ENCODE data around the gene NANS. TPM values are rescaled to one million over a fixed set of nuclear protein-coding genes. Genes with fewer than 3 reads are reported as not detected.

The NANS gene
- total RNA-seq, 3 donors from 2014 or later: 119 to 342 (median 206) TPM

DNA sequence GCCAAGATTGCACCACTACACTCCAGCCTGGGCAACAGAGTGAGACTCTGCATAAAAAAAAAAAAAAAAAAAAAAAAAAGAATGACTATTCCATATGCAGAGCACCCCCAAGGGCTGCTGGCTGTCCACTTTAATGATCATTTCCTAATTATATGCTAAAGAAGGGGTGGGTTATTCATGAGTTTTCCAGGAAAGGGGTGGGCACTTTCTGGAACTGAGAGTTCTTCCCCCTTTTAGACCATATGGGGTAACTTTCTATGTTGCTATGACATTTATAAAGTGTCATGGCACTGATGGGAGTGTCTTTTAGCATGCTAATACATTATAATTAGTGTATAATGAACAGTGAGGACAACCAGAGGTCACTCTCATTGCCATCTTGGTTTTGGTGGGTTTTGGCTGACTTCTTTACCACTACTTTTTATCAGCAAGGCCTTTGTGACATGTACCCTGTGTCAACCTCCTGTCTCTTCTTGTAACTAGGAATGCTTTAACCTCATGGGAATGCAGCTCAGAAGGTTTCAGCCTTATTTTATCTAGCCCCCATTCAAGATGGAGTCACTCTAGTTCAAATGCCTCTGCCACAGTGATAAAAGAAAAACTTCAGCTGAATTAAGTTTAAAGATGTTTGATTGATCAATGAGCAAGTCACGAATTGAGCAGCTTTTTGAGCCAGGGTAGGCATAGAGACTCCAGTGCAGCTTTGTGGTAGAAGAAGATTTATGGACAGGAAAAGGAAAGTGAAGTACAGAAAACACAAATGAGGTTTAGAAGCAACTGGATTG lies 7.1 kb upstream of the NANS start:
- TF ChIP-seq, protein P1, sequence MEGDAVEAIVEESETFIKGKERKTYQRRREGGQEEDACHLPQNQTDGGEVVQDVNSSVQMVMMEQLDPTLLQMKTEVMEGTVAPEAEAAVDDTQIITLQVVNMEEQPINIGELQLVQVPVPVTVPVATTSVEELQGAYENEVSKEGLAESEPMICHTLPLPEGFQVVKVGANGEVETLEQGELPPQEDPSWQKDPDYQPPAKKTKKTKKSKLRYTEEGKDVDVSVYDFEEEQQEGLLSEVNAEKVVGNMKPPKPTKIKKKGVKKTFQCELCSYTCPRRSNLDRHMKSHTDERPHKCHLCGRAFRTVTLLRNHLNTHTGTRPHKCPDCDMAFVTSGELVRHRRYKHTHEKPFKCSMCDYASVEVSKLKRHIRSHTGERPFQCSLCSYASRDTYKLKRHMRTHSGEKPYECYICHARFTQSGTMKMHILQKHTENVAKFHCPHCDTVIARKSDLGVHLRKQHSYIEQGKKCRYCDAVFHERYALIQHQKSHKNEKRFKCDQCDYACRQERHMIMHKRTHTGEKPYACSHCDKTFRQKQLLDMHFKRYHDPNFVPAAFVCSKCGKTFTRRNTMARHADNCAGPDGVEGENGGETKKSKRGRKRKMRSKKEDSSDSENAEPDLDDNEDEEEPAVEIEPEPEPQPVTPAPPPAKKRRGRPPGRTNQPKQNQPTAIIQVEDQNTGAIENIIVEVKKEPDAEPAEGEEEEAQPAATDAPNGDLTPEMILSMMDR (IDR thresholded peaks at IDR 0.05): no peak
- Histone ChIP-seq H3K36me3 (ENCODE audit: low read depth) (no peaks in the 10 kb centered on the region), H3K4me3 (no peak overlapping the region), H3K4me1 (ENCODE audit: low read depth) (no peaks in the 10 kb centered on the region), H3K9me3 (no peaks in the 10 kb centered on the region)
- intact Hi-C loops (cut with DNase I, micrococcal nuclease): no loop called here
- no peak for ATAC-seq
- no peak for DNase-seq

DNA sequence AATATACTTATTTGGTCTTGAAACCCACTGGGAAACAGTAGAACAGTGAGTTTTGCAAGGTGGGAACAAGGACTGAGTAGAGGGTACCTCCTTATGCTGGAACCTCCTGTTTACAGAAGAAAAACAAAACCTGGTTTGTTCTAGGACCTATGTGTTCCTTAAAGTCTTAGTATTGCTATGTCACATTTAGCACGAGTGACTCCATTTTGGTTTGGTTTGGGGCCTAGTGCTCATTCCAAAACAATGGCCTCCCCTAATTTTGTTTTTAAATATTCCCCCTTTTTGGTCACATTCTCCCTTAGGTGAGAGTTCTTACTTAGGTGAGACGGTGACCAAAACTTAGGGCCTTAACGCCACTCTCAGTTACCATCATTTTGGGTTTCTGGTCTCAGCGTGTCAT lies 6.2 kb upstream of the NANS start:
- ATAC-seq (no peak), DNase-seq (no peak)
- Histone ChIP-seq H3K4me1 (ENCODE audit: low read depth) (no peaks in the 10 kb centered on the region), H3K9me3 (no peaks in the 10 kb centered on the region), H3K36me3 (ENCODE audit: low read depth) (no peaks in the 10 kb centered on the region), H3K4me3 (no peak overlapping the region)
- intact Hi-C loops (cut with DNase I, micrococcal nuclease): no loop called here
- TF ChIP-seq, protein P1 (IDR thresholded peaks at IDR 0.05): no peak

DNA sequence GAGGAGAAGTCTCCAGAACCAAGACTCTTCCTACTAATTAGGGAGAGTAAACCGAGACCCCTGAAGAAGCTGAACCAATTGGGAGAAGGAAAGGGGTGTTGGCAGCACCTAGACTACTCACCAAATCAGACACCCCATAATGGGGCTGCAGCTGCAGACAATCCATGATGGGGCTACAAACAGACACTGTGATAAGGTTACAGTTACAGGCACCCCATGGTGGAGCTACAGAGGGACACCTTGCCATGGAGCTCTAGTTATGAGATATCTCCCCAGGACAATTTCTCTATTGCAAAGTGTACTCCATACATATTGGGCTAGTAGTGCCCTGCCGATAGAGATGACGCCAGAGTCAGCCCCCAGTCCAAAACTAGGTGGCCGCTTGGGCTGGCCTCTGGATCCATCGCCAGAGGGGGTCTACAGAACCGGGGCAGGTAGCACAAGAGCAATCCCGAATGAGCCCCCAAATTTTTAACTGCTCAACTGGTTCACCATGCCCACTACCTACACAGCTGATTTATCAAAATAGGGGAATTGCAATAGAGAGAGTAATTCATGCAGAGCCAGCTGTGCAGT lies 2.1 kb upstream of the NANS start:
- no peak for ATAC-seq
- DNase-seq: no peak
- H3K36me3 ChIP-seq (ENCODE audit: low read depth): no peaks in the 10 kb centered on the region
- TF ChIP-seq, protein P1 (IDR thresholded peaks at IDR 0.05): no peak
- intact Hi-C loops (cut with DNase I, micrococcal nuclease): no loop called here
- H3K4me3 ChIP-seq: no peak overlapping the region
- no peaks in the 10 kb centered on the region for H3K9me3 ChIP-seq
- peaks cover 4% of the 10 kb centered on the region for H3K4me1 ChIP-seq (ENCODE audit: low read depth)

DNA sequence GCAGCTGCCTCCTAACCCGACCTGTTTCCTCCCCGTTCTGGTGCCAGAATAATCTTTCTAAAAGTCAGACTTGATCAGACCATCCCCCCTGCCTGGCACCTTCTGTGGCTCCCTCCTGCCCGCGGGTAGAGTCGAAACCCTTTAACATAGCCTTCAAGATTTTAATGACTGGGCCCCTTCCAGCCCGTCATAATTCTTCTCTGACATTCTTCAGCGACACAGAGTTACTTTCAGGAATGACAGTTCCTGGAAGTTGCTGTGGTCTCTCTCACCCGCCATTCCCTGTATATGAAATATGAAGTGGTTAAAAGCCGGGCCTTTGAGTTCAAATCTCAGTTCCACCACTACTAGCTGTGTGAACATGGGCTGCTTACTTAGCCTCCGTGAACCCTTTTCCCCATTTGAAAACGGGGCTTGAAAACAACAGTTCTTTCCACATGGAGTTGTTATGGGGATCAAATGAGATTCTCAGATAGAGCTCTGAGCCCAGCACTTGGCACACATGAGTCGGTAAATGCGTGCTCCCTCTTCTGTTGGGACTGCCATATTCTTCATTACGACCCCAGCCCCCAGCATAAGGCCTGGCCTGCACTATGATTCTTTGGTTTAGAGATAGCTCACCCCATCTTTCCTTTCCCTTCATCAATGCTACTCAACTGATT lies 737 bp downstream of the NANS start:
- no peak for DNase-seq
- H3K36me3 ChIP-seq (ENCODE audit: low read depth): no peaks in the 10 kb centered on the region
- peak overlapping the region; percentile 67 for H3K4me3 ChIP-seq
- intact Hi-C loops (cut with DNase I, micrococcal nuclease): no loop called here
- ATAC-seq: no peak
- H3K9me3 ChIP-seq: no peaks in the 10 kb centered on the region
- TF ChIP-seq, protein P1 (IDR thresholded peaks at IDR 0.05): no peak
- H3K4me1 ChIP-seq (ENCODE audit: low read depth): peaks cover 16% of the 10 kb centered on the region

DNA sequence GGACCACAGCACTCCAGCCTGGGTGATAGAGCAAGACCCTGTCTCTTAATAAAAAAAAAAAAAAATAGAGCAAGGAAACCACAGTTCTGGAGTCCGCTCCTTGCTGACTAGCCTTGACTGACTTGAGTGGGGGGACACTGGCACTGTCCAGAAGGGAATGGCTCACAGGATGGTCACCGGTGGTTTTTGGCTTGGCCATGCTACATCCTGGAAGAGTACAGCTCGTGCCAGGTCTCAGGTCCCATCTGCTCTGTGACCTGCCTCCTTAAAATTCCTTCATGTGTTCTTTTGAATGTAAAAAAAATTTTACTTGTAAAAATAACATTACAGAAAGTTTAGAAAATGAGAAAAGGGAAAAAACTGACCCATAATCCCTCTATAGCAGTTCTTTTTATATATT lies 5.6 kb downstream of the NANS start:
- ATAC-seq: peak; percentile 17
- Histone ChIP-seq H3K4me3 (no peak overlapping the region), H3K4me1 (ENCODE audit: low read depth) (peaks cover 37% of the 10 kb centered on the region), H3K9me3 (no peaks in the 10 kb centered on the region), H3K36me3 (ENCODE audit: low read depth) (peaks cover 9% of the 10 kb centered on the region)
- DNase-seq: no peak
- intact Hi-C loops (cut with DNase I, micrococcal nuclease): no loop called here
- TF ChIP-seq, protein P1 (IDR thresholded peaks at IDR 0.05): no peak
